Muscle of leg (tissue), 11 donors: ENCODE results near the gene MSH3. TPM values are rescaled to one million over a fixed set of nuclear protein-coding genes. Genes with fewer than 3 reads are reported as not detected.

Source experiments
- DNase-seq: peaks from one replicate; pipeline ENCODE4 v3.0.0; 2013
- H3K27ac ChIP-seq: one replicate; pipeline ENCODE4 v1.5.1; 2013; ENCODE audit warnings: mild to moderate bottlenecking, low read length, control low read depth
- H3K27me3 ChIP-seq: one replicate; pipeline ENCODE4 v1.6.1; 2013; ENCODE audit warnings: low read length; ENCODE audit not compliant: control insufficient read depth, insufficient read depth
- H3K36me3 ChIP-seq: one replicate; pipeline ENCODE4 v1.6.1; 2013; ENCODE audit warnings: low read length; ENCODE audit not compliant: control insufficient read depth, insufficient read depth
- H3K4me1 ChIP-seq: one replicate; pipeline ENCODE4 v1.6.1; 2013; ENCODE audit warnings: low read length; ENCODE audit not compliant: control insufficient read depth, insufficient read depth
- H3K4me3 ChIP-seq: one replicate; pipeline ENCODE4 v1.5.1; 2013; ENCODE audit warnings: low read length, control low read depth
- H3K9me3 ChIP-seq: replicated peaks from 2 replicates; pipeline ENCODE4 v1.6.1; 2013; ENCODE audit warnings: low read depth, low read length; ENCODE audit not compliant: control insufficient read depth
- WGBS: methylation state at CpG from one replicate; pipeline ENCODE4 v1.1.5; 2013; ENCODE audit warnings: missing lambda C conversion rate; ENCODE audit not compliant: insufficient coverage; 5-methylcytosine and 5-hydroxymethylcytosine counted together
- polyA plus RNA-seq, 8 donors: library from polyadenylated mRNA; unstranded; fragments of 120-200 nt; gene quantifications; one replicate each; pipeline versions ENCODE4 v1.2.1 to v1.2.3, GENCODE V29; 2013; ENCODE audit warnings: inconsistent platforms in 1 of 8, low replicate concordance in 1 of 8; ENCODE audit not compliant: insufficient read length in 8 of 8, insufficient read depth in 1 of 8
- total RNA-seq: library from RNA; stranded (reverse); fragments of 120-200 nt; gene quantifications from one replicate; pipeline ENCODE4 v1.2.4, GENCODE V29; 2013

MSH3 gene
- total and polyA plus RNA-seq, 9 donors = 7.2 to 13.3 (median 9.5) TPM

DNA sequence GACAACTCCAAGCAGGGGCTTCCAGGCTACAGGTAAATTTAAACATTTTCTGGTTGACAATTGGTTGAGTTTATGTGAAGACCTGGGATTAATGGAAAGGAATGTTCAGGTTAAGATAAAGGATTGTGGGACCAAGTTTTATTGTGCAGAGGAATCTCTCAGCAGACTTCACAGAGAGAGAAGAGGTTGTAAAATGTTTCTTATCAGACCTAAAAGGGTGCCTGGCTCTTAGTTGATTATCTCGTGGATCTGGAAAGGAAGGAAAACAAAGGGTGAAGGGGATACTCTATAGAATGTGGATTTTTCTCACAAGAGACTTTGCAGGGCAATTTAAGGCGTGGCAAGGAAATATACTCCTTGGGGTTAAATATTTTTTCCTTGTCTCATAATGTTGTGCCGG, 209.3 kb downstream of the MSH3 start:
- H3K4me3 ChIP-seq = no peak overlapping the region
- no peak overlapping the region for H3K27ac ChIP-seq
- no peaks in the 10 kb centered on the region for H3K9me3 ChIP-seq
- peaks cover 4% of the 10 kb centered on the region for H3K36me3 ChIP-seq
- no peak for DNase-seq
- no peaks in the 10 kb centered on the region for H3K4me1 ChIP-seq
- no CpG with 5 or more reads among the region's 3 CpGs for WGBS
- no peaks in the 10 kb centered on the region for H3K27me3 ChIP-seq

DNA sequence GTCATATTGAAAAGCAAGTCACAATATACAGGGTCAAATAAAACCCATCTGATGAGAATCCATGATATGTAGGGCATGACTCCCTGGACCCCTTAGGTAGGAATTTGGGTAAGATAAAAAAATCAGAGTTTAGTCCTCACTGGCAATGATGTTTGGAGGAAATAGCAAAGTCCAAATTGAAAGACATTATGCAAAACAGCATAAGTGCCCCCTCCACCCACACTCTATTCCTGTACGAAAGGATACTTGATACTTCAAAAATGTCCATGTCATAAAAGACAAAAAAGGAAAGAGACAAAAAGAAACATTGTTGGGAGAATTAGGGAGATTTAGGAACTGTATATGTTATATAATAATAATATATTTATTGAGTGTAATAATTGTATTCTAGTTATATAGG, 209.7 kb downstream of the MSH3 start:
- H3K36me3 ChIP-seq = peaks cover 4% of the 10 kb centered on the region
- no peak for DNase-seq
- WGBS = no CpG with 5 or more reads among the region's 1 CpG
- no peaks in the 10 kb centered on the region for H3K27me3 ChIP-seq
- no peak overlapping the region for H3K27ac ChIP-seq
- H3K4me3 ChIP-seq = no peak overlapping the region
- no peaks in the 10 kb centered on the region for H3K9me3 ChIP-seq
- H3K4me1 ChIP-seq = no peaks in the 10 kb centered on the region

DNA sequence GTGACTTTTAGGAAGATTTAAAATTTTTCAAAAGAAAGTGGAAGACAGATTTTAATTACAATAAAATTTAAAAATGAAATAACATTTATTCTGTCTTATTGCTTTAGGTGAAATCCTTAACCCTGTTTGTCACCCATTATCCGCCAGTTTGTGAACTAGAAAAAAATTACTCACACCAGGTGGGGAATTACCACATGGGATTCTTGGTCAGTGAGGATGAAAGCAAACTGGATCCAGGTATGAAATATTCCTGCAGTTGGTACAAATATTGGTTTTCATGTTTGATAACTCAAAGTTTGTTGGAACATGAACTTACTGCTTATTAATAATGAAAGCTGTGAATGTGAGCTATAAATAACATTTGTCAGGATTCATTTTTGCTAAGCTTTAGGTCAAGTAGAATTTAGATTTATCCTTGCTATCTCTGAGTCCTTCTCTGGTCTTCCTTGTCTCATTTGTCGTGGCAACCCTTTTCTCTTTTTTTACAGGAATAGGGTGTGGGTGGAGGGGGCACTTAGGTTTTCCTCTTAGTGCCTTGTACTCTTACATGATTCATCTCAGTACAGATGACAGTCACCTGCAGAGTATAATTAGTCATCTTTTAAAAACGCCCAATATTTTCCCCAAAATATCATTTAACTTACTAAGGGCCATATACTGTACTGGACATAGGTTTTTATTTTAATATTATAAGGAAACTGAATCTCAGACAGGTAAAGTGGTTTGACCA, 210.4 kb downstream of the MSH3 start:
- Histone ChIP-seq H3K4me1 (no peaks in the 10 kb centered on the region), H3K27me3 (no peaks in the 10 kb centered on the region), H3K9me3 (no peaks in the 10 kb centered on the region), H3K36me3 (peaks cover 4% of the 10 kb centered on the region), H3K4me3 (no peak overlapping the region), H3K27ac (no peak overlapping the region)
- WGBS = no CpG with 5 or more reads among the region's 3 CpGs
- DNase-seq = no peak

DNA sequence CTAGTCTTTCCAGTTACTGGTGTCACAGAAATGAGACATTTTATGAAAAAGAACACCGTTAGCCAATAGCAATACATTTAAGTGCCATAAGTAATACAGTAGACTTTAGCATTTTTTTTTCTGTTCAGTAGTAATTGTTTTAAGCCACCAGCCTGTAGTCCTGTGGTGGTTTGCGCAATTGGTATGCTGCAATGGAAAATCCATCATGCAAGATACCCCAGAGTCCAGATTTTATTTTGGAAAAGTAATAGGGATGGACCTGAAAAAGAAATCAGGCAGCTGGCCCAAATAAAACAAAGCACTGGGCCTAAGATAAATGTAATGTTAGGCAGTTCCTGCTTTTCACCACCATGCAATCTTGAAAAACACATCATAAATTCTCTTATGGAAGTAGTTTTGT, 211.1 kb downstream of the MSH3 start:
- WGBS = no CpG with 5 or more reads among the region's 2 CpGs

DNA sequence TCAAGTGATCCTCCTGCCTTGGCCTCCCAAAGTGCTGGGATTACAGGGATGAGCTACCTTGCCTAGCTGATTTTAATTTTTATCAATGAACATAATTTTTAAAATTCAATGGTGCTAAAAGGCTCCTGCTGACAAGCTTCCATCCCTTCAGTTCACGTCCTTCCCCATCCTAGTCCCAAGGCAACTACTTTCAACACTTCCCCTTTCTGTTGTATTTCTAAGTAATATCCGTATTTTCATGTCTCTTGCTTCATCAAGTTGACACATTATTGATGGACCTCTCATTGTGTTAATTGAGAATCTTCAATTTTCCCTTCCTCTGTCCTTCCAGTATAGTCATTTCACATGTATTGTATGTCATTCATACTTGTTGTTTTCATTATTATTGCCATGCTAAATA, 211.9 kb downstream of the MSH3 start:
- H3K4me1 ChIP-seq = no peaks in the 10 kb centered on the region
- no peaks in the 10 kb centered on the region for H3K9me3 ChIP-seq
- WGBS = no CpG with 5 or more reads among the region's 2 CpGs
- no peaks in the 10 kb centered on the region for H3K27me3 ChIP-seq
- no peak overlapping the region for H3K4me3 ChIP-seq
- peaks cover 4% of the 10 kb centered on the region for H3K36me3 ChIP-seq
- H3K27ac ChIP-seq = no peak overlapping the region
- DNase-seq = no peak

More for the DNA sequence above, 211.1 kb downstream of the MSH3 start:
- no peak overlapping the region for H3K27ac ChIP-seq
- peaks cover 4% of the 10 kb centered on the region for H3K36me3 ChIP-seq
- H3K27me3 ChIP-seq = no peaks in the 10 kb centered on the region
- H3K4me3 ChIP-seq = no peak overlapping the region
- H3K9me3 ChIP-seq = no peaks in the 10 kb centered on the region
- H3K4me1 ChIP-seq = no peaks in the 10 kb centered on the region
- peak; percentile 63 for DNase-seq

DNA sequence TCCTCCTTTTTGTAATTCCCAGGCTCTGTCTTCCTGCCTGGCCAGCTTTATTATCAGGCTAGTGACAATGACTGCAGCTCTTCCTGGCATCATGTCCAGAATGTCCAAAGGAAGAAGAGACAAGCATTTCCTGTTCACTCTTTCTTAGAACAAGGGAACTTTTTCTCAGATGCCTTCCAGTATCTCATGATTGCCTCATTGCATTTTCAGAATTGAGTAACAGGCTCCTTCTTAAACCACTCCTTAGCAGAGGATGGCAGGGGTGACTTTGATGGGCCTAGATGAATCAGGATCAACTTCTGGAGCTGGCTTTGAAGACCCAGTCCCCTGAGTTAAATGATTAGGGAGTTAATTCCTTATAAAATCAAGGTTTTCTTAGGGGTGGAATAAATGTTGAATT, 212.8 kb downstream of the MSH3 start:
- no peak overlapping the region for H3K27ac ChIP-seq
- DNase-seq = no peak
- no peak overlapping the region for H3K4me3 ChIP-seq

DNA sequence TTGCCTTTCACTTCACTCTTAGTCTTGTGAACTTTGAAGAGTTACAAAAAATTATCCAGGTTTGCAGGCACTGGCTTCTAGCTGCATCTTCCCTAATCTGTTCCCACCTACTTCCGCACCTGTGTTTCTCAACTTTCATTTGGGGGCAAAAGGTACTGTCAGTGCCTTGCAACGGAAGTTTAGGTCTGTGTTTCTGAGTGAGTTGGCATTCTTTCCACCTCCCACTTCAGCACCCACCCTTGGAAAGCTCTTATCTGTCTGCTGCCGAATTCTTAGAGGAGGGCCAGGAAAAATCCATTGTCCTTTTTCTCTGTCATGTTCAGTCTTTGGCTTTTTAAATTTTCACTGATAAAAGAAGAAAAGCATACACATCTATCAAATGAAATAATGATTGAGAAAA, 216.0 kb downstream of the MSH3 start:
- Histone ChIP-seq H3K4me3 (no peak overlapping the region), H3K9me3 (no peaks in the 10 kb centered on the region), H3K27me3 (no peaks in the 10 kb centered on the region), H3K4me1 (no peaks in the 10 kb centered on the region), H3K27ac (no peak overlapping the region), H3K36me3 (peaks cover 4% of the 10 kb centered on the region)
- no peak for DNase-seq
- no CpG with 5 or more reads among the region's 3 CpGs for WGBS

More for the DNA sequence above, 212.8 kb downstream of the MSH3 start:
- Histone ChIP-seq H3K9me3 (no peaks in the 10 kb centered on the region), H3K4me1 (no peaks in the 10 kb centered on the region), H3K27me3 (no peaks in the 10 kb centered on the region), H3K36me3 (peaks cover 4% of the 10 kb centered on the region)

DNA sequence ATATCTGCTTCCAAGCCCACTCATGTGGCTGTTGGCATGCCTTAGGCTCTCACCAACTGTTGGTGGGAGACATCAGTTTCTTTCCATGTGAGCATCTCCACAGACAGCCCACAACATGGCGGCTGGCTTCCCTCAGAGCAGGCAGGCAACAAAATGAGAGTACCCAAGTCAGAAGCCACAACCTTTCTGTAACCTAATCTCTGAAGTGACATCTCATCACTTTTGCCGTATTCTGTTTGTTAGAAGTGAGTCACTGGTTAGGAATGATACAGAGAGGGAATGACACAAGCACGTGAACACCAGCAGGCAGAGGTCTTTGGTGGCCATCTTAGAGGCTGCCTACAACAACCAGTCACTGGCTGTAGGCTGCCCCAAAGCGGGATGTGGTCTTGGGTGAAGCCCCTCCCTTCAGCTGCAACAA, 217.1 kb downstream of the MSH3 start:
- Histone ChIP-seq H3K27ac (no peak overlapping the region), H3K27me3 (no peaks in the 10 kb centered on the region), H3K4me1 (no peaks in the 10 kb centered on the region), H3K4me3 (no peak overlapping the region), H3K36me3 (peaks cover 4% of the 10 kb centered on the region), H3K9me3 (no peaks in the 10 kb centered on the region)
- 82% methylated on average over 2 of the region's 4 CpGs for WGBS
- DNase-seq = no peak

DNA sequence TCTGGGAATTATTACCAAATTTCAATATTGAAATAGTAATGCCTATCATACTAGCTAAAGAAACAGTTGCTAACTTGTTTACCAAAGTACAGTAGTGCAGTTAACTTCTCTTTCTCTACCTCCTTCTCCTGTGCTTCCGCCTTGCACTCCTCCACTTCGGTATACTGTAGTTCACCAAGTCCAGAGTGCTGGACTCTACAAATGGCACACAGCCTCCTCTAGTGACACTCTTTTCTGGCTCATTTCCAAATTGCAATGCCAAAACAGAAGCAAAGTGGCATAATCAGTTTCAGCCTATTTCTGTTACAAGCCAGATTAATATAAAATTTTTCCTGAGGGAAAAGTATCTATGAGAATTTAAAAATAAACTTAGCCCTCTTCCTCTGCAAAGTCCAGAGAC, 219.7 kb downstream of the MSH3 start:
- Histone ChIP-seq H3K9me3 (no peaks in the 10 kb centered on the region), H3K27ac (no peak overlapping the region)
- WGBS = 95% methylated on average over 2 of the region's 2 CpGs

DNA sequence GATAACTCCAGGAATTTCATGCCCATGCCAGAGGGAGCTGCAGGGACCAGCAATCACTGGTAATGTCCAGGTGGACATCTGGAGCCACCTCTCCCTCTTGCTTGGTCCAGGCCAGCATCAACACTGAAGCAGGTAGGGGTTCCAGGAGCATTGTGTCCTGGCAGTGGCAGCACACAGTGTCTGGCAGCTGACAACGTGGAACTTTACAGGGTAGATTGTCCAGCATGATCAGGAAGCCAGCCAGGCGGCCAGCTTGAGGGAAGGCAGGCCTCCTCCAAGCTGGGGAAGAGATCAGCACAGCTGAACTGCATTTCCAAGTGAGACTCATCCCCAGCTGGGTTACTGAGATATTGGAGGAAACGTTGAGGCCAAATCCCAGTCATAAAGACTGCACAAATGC, 223.1 kb downstream of the MSH3 start:
- Histone ChIP-seq H3K4me1 (no peaks in the 10 kb centered on the region), H3K27me3 (no peaks in the 10 kb centered on the region), H3K27ac (no peak overlapping the region), H3K36me3 (peaks cover 4% of the 10 kb centered on the region), H3K4me3 (no peak overlapping the region), H3K9me3 (no peaks in the 10 kb centered on the region)
- 75% methylated on average over 3 of the region's 3 CpGs for WGBS
- no peak for DNase-seq

More for the DNA sequence above, 219.7 kb downstream of the MSH3 start:
- no peaks in the 10 kb centered on the region for H3K27me3 ChIP-seq
- H3K4me1 ChIP-seq = no peaks in the 10 kb centered on the region
- no peak overlapping the region for H3K4me3 ChIP-seq
- no peak for DNase-seq
- H3K36me3 ChIP-seq = peaks cover 4% of the 10 kb centered on the region

DNA sequence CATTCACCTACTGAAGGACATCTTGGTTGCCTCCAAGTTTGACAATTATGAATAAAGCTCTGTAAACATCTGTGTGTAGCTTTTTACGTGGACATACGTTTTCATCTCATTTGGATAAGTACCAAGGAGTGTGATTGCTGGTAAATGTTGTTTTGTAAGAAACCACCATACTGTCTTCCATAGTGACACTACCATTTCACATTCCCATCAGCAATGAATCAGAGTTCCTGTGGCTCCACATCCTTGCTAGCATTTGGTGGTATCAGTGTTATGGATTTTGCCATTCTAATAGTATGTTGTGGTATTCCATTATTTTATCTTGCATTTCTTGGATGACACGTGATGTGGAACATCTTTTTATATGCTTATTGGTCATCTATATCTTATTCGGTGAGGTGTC, 227.3 kb downstream of the MSH3 start:
- H3K9me3 ChIP-seq = no peaks in the 10 kb centered on the region
- H3K4me1 ChIP-seq = no peaks in the 10 kb centered on the region
- peaks cover 4% of the 10 kb centered on the region for H3K36me3 ChIP-seq
- H3K27ac ChIP-seq = no peak overlapping the region
- no peaks in the 10 kb centered on the region for H3K27me3 ChIP-seq
- no CpG with 5 or more reads among the region's 4 CpGs for WGBS
- H3K4me3 ChIP-seq = no peak overlapping the region
- no peak for DNase-seq
